ENCODE data around the gene SIRPA.

SIRPA gene

DNA sequence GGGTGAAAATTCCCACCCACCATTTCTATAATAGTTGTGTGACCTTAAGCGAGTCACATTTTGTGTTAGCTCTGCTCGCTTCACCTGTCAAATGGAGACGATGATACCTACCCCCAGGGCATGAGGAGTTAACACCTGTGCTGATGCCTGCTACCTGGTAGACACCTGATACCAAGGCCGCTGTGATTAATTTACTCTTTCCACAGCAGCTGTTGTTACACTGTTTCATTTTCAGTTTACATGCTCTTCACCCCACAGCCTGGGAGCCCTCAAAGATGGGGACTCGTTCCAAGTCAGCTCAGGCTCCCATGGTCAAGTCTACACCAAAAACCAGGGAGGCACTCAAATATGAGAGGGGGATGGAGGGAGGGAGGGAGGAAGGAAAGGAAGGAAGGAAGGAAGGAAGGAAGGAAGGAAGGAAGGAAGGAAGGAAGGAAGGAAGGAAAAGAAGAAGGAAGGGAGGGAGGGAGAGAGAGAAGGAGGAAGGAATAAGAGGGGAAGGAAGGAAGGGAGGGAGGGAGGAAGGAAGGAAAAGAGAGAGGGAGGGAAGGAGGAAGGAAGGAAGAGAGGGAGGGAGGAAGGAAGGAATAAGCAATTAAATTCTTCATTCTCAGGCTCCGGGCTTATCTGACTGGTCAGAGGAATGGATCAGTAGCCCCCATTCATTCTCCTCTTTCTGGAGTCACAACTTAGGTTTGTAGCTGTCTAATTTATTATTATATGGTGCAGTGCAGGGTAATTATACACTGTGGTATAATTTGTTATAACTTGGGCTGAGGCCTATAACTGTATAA, 57.7 kb downstream of the SIRPA start:
- no peak for DNase-seq

GRCh38 chr20:1953621-1954020, 58.4 kb downstream of the SIRPA start:
- no peak for DNase-seq

GRCh38 chr20:1955217-1955616, 60.0 kb downstream of the SIRPA start:
- no peak for DNase-seq

DNA sequence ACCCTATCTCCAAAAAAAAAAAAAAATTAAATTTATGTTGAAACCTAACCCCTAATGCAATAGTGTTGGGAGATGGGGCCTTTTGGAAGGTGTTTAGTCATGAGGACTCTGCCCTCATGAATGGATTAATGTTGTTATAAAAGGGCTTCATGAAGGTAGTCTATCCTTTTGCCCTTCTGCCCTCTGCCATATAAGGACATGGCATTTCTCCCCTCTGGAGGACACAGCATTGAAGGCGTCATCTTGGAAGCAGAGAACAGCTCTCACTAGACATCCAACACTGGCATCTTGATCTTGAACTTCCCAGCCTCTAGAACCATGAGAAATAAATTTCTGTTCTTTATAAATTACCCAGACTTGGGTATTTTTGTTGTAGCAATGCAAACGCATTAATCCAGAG, 63.2 kb downstream of the SIRPA start:
- no peak for DNase-seq

GRCh38 chr20:1959156-1959555, 63.9 kb downstream of the SIRPA start:
- no peak for DNase-seq

GRCh38 chr20:1961374-1961773, 66.2 kb downstream of the SIRPA start:
- no peak for DNase-seq

GRCh38 chr20:1964061-1964460, 68.9 kb downstream of the SIRPA start:
- DNase-seq = no peak

DNA sequence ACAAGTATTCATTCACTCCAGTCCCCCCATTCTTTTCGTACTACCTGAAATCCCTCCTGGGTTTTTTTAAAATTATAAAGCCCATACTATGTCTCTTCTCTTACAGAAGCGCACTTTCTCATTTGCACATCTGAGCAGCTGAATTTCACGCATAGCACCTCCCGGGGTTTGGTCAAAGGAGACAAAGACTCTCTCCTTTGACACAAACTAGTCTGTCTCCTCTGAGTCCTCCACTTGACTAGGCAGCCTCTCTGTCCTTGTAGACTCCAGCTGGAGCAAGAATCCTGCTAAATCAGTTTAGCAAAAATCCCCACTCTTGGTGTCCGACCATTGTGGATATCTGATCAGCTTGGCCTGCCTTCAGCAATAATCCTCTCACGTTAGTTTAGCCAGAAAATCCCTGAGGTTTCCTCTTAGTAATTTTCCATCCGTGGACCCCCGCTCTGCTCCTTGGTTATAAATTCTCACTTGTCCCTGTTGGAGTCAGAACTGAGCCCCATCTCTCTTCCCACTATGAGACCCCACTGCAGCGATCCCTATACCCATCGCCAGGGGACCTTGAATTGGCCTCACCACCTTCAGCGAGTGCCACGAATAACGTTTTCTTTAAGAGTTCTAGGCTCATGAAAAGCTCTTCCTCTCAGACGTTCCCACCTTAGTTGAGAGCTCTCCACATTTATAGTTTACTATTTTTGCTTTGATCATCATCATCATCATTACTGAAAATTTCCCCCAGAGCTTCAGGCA, 69.6 kb downstream of the SIRPA start:
- no peak for DNase-seq

GRCh38 chr20:1965520-1966351, 70.5 kb downstream of the SIRPA start:
- peak; percentile 35 for DNase-seq

- DNase-seq = no peak
These were observed 73.8 kb downstream of the SIRPA start for GRCh38 chr20:1968964-1969363.

DNA sequence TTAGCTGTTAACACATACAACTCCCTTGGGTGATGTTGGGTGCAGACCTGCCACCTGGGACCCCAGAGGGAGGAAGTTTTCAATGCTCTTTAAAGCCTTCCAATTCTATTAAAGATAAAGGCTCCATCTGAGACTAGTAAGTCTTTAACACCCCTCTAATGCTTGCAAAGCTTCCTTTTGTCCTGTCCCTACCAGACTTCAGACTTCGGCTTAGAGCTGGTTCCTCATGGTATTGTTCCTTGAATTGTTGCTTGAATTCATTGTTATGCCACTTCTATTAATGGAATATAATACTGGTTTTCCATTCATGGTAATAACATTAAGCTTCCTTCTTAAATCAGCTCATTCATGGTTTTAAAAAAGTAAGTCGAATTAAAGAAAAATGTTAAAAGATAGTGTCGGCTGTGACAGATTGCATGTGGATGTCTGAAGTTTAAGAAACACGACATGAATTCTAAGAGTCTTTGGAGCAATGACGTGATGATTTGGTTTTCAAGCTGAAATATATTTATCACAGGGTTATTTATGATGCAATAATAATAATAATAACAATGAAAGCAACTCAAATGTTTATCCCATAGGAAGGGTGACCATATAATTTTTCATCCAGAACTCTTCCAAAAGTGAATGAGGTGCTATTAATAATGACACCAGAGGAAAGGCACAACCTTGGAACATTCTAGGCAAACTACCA, 76.8 kb downstream of the SIRPA start:
- DNase-seq = no peak

DNA sequence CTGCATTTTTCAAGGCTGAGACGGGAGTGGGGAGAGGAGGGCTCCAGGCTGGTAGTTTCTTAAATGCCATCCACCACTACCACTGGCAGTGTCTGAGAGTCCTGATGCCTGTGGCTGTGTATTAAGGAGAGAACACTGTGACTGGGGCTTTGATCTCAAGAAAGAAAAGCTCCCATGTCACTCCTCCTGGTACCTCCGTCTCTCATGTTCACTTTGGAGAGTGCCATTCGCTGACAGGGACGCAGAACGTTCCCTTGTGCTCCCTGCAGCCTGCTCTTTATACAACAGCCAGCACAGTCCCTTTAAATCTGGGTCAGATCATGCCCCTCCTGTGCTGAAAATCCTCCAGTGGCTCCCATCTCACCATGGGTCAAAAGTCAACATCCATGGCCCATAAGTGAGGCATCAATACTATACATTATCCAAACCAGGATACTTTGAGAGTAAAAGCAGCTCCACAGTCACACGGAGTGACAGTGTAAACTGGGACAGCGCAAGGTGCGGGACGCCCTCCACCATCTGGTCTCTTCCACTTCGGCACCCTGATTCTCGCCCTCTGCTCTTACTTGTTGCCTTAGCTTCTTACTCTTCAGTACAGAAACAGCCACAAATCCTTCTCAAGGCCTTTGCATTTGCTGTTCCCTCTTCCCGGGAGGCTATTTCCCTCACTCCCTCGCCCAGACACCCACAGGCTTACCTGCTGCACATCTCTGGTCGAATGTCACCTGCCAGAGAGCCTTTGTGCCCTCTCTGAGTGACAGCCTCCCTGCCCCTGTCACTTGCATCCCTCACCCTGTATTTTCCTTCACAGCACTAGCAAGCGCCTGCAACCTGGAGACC, 78.6 kb downstream of the SIRPA start:
- no peak for DNase-seq

DNA sequence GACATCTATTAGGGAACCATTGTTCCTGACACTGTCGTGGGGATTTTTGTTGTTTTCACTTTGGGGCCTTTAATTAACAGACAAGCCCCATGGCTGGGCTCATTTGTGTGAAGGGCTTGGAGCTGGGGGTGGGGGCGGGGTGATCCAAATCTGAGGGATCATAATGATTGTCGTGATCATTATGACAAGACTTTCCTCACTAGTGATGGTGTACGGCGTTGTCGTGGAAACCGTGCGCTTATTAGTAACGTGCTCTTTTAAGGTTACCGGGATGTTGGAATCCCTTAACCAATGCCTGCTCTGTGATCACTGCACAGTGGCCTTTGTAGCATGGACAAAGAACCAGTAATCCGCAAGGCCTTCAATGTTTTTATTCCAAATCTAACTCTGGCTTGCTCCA, 80.1 kb downstream of the SIRPA start:
- DNase-seq = no peak

DNA sequence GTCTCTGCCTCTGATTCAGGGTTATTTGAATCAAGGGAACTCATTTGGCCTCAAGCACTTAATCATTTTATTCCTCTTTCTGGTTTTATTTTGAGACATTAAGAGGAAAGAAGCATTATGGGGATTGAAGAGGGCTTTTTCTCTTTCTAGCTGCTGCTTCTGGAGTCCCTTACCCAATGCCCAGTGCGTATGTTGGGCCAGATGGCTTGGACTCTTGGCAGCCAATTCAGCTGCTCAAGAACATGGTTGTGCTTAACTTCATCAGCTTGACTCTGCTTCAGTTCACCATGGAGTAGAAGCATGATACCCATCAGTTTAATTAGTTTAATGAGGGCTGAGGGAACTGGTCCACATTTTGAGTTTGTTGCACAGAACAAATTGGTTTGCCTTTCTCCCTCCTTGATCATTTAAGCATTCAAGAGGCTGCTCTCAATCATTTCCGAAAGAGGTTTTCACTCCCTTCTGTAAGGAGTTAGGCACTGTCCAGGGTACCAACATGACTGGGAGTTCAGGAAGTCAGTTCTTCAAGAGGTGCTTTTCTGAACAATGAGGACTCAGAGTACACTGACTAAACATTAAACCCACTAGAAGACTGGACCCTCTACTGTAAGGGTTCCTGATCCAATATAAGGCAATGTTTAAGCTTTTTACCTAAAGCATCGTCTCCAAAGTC, 84.0 kb downstream of the SIRPA start:
- no peak for DNase-seq

DNA sequence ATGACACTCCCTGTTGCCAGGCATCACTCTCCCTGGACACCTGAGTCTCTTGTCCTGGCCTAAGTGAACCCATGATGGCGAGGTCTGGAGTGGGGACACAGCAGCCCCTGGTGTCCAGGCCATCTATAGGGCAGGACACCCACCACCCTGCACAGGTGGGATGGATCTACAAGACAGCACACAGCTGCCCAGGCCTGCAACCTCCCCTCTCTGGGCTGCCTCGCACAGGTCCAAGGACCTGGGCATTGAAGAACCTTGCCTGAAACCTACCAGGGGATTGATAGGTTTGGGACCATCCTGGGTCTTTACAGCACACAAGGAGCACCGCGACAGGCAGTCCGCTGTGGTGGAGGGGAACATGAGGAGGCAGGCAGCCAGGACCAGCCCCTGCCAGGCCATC, 87.5 kb downstream of the SIRPA start:
- DNase-seq = no peak

GRCh38 chr20:1983301-1983700, 88.1 kb downstream of the SIRPA start:
- no peak for DNase-seq

GRCh38 chr20:1987826-1988225, 92.6 kb downstream of the SIRPA start:
- no peak for DNase-seq

Measured in NCI-H1694 treated with DMSO at 0.1 percent for 48 hours (cell line).